Measurements from ENCODE around the gene TBC1D2.

The TBC1D2 gene

GRCh38 chr9:98226516-98226915 lies 28.9 kb downstream of the TBC1D2 start:
- DNase-seq = no peak
- in situ Hi-C loops (cut with HindIII; ENCODE audit: low pct_ligation_motif_present, low pct_unique_long_range_greater_than_20kb, low sequenced_read_pairs) = no loop called here

DNA sequence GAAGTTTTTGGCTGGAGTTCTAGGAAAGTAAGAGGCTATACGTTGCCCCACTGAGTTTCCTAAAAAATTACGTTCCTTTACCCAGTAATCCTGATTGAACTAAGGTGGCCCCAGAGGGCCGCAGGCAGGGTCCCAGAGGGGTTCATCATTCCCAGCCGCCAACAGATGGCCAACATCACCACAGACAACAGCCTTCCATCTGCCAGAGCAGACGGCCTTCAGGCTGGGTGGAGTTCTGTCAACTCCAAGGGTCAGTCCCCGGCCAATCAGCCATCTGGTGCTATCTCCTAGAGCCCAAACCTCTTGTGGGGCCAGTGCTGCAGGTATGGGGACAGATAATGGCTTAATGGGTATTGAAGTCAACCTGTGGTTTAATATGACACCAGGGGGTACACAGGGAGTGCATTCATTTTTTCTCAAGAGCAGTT lies 30.4 kb downstream of the TBC1D2 start:
- no peak for DNase-seq

GRCh38 chr9:98222885-98223691 lies 32.4 kb downstream of the TBC1D2 start:
- in situ Hi-C loops (cut with HindIII; ENCODE audit: low pct_ligation_motif_present, low pct_unique_long_range_greater_than_20kb, low sequenced_read_pairs) = no loop called here
- DNase-seq = peak; percentile 98

More for the DNA sequence above, 30.4 kb downstream of the TBC1D2 start:
- in situ Hi-C loops (cut with HindIII; ENCODE audit: low pct_ligation_motif_present, low pct_unique_long_range_greater_than_20kb, low sequenced_read_pairs) = no loop called here

- no peak for DNase-seq
- in situ Hi-C loops (cut with HindIII; ENCODE audit: low pct_ligation_motif_present, low pct_unique_long_range_greater_than_20kb, low sequenced_read_pairs) = no loop called here
These were observed 34.5 kb downstream of the TBC1D2 start for GRCh38 chr9:98220911-98221310.

- DNase-seq = no peak
- in situ Hi-C loops (cut with HindIII; ENCODE audit: low pct_ligation_motif_present, low pct_unique_long_range_greater_than_20kb, low sequenced_read_pairs) = no loop called here
These were observed 35.6 kb downstream of the TBC1D2 start for GRCh38 chr9:98219794-98220370.

- in situ Hi-C loops (cut with HindIII; ENCODE audit: low pct_ligation_motif_present, low pct_unique_long_range_greater_than_20kb, low sequenced_read_pairs) = no loop called here
- DNase-seq = no peak
These were observed 36.1 kb downstream of the TBC1D2 start for GRCh38 chr9:98219364-98219716.

- in situ Hi-C loops (cut with HindIII; ENCODE audit: low pct_ligation_motif_present, low pct_unique_long_range_greater_than_20kb, low sequenced_read_pairs) = no loop called here
- DNase-seq = no peak
These were observed 36.7 kb downstream of the TBC1D2 start for GRCh38 chr9:98218562-98219363.

- in situ Hi-C loops (cut with HindIII; ENCODE audit: low pct_ligation_motif_present, low pct_unique_long_range_greater_than_20kb, low sequenced_read_pairs) = no loop called here
- no peak for DNase-seq
These were observed 38.2 kb downstream of the TBC1D2 start for GRCh38 chr9:98217255-98217654.

- no peak for DNase-seq
- in situ Hi-C loops (cut with HindIII; ENCODE audit: low pct_ligation_motif_present, low pct_unique_long_range_greater_than_20kb, low sequenced_read_pairs) = no loop called here
These were observed 39.1 kb downstream of the TBC1D2 start for GRCh38 chr9:98216391-98216790.

DNA sequence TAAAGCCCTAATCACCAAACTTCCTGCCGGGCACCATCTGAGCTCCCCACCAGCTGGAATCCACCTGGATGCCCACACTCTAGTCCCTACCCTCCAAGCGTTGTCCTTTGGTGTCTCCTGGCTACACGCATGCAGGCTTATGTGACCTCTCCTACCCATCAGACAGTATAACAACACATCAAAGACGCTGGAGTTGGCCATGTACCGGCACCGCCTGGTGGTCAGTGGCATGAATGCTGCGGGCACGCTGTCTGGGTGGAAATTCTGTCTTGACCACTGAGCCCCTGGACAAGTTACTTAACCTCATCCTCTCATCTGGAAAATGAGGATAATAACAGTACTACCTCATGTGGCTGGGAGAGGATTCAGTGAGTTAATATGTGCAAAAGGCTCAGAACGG lies 39.6 kb downstream of the TBC1D2 start:
- in situ Hi-C loops (cut with HindIII; ENCODE audit: low pct_ligation_motif_present, low pct_unique_long_range_greater_than_20kb, low sequenced_read_pairs) = no loop called here
- peak; percentile 21 for DNase-seq

DNA sequence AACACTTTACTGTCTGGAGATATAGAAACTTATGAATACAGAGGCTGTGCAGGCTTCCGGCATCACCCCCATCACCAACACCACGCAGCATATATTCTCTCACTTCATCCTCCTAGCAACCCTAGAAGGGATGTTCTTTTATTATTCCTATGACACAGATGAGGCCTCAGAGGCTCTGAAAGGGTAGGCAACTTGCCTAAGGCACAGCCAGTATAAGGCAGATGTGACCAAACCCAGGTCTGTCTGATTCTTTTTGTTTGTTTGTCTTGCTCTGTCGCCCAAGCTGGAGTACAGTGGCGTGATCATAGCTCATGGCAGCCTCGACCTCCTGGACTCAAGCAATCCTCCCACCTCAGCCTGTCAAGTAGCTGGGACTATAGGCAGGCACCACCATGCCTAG lies 40.2 kb downstream of the TBC1D2 start:
- in situ Hi-C loops (cut with HindIII; ENCODE audit: low pct_ligation_motif_present, low pct_unique_long_range_greater_than_20kb, low sequenced_read_pairs) = no loop called here
- DNase-seq = no peak

DNA sequence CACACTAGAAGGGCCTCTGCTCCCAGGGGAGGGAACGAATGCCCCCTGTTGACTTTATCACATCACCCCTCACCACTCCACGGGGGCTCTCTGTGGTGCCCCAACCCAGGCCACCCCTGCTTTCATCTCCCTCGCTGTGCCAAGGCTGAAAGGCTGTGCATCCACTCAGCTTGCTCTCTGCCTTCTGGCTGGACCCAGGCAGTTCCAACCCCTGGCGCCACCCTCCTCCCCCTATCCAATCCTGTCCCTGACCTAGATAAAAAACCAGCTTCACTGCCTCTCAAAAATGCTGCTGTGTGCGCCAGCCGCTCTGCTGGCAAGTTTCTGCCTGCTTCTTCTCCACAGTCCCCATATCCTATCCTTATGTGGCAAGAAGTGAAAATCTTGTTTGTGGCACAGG lies 40.6 kb downstream of the TBC1D2 start:
- DNase-seq = no peak
- in situ Hi-C loops (cut with HindIII; ENCODE audit: low pct_ligation_motif_present, low pct_unique_long_range_greater_than_20kb, low sequenced_read_pairs) = no loop called here

GRCh38 chr9:98211260-98211659 lies 44.2 kb downstream of the TBC1D2 start:
- in situ Hi-C loops (cut with HindIII; ENCODE audit: low pct_ligation_motif_present, low pct_unique_long_range_greater_than_20kb, low sequenced_read_pairs) = no loop called here
- DNase-seq = no peak

DNA sequence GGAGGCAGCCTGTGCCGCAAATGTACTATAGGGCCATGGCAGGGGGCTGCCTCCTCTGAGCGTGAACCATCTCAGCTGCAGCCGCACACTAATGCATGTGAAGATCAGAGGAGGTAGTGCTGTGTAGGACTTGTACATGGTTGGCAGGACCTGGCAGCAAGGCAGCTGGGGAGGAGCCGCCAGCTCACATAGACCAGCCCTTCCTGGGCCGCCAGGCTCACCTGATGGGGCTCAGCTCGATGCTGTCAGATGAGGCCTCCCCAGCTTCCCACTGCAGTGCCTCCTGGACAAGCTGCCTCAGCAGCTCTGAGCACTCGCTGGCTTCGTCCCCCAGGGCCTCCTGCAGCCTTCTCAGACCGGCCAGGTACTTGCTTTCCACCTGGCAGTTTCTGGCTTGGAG lies 45.0 kb downstream of the TBC1D2 start:
- in situ Hi-C loops (cut with HindIII; ENCODE audit: low pct_ligation_motif_present, low pct_unique_long_range_greater_than_20kb, low sequenced_read_pairs) = no loop called here
- no peak for DNase-seq

DNA sequence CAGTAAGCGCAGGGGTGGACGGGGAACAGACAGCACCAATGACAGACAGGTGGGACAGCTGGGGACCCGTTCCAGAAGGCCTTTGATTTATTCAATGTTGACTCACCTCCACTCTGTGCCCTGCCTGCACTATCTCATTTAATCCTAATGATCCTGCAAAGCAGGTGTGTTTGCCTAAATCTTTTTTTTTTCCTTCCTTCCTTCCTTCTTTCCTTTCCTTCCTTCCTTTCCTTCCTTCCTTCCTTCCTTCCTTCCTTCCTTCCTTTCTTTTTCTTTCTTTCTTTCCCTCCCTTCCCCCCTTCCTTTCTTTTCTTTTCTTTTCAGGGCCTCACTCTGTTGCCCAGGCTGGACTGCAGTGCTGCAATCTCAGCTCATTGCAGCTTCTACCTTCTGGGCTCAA lies 45.9 kb downstream of the TBC1D2 start:
- DNase-seq = no peak
- in situ Hi-C loops (cut with HindIII; ENCODE audit: low pct_ligation_motif_present, low pct_unique_long_range_greater_than_20kb, low sequenced_read_pairs) = no loop called here

- in situ Hi-C loops (cut with HindIII; ENCODE audit: low pct_ligation_motif_present, low pct_unique_long_range_greater_than_20kb, low sequenced_read_pairs) = no loop called here
- no peak for DNase-seq
These were observed 46.8 kb downstream of the TBC1D2 start for GRCh38 chr9:98208635-98209034.

- DNase-seq = no peak
- in situ Hi-C loops (cut with HindIII; ENCODE audit: low pct_ligation_motif_present, low pct_unique_long_range_greater_than_20kb, low sequenced_read_pairs) = no loop called here
These were observed 47.8 kb downstream of the TBC1D2 start for GRCh38 chr9:98207606-98208005.

DNA sequence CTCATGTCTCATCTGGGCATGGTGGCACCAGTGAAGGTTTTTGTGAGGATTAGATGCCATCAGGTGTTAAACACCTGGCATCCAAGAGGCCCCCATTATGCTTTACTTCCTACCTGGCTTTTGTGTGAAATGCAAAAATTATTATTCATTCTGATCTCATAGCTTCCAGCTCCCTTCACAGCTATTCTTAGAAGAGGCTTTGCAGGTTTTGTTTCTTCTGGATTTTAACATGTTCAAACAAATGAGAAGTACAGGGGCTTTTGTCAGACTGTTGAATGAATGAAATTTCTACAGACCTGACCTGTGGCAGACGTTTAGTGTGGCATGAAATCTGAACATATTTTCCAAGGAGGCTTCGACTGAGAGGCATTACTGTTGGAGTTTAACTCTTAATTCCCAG lies 48.7 kb downstream of the TBC1D2 start:
- in situ Hi-C loops (cut with HindIII; ENCODE audit: low pct_ligation_motif_present, low pct_unique_long_range_greater_than_20kb, low sequenced_read_pairs) = no loop called here

GRCh38 chr9:98204692-98205091 lies 50.8 kb downstream of the TBC1D2 start:
- DNase-seq = no peak
- in situ Hi-C loops (cut with HindIII; ENCODE audit: low pct_ligation_motif_present, low pct_unique_long_range_greater_than_20kb, low sequenced_read_pairs) = no loop called here

More for the DNA sequence above, 48.7 kb downstream of the TBC1D2 start:
- DNase-seq = no peak

DNA sequence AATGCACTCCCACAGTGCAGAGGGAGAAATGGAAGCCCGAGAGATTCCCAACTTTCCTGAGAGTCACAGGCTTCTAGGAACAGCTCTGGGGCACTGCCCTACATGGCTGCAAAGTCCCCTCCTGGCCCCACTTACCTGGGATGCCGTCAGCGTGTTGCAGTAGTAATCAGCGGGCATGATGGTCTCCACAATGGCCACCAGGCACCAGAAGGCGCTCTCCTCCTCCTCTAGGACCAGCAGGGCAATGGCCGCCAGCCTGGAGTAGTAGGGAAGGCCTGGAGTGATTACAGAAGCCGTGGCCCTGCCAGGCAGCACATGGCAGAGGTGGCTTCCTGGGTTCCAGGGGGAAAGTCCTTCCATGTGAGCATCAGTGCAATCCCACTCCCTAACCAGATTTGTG lies 52.3 kb downstream of the TBC1D2 start:
- in situ Hi-C loops (cut with HindIII; ENCODE audit: low pct_ligation_motif_present, low pct_unique_long_range_greater_than_20kb, low sequenced_read_pairs) = no loop called here
- DNase-seq = no peak
